T-helper 2 cell (primary cell): ENCODE data around the gene NDUFS4.
"Not testable (repeated sequence)": the region's sequence is repeated elsewhere in the genome, so short reads cannot be mapped to it uniquely, and the experiment has no call there.

Experiments
- DNase-seq, 5 experiments: peaks; one replicate each; pipeline versions ENCODE4 v3.0.0 to v3.0.0-alpha.2; 2012 to 2022
- total RNA-seq, 2 donors: gene quantifications; one replicate each; lab custom pipeline; 2026; lab: John Stamatoyannopoulos, UW

NDUFS4 gene
- 9.0 to 15.1 reads per million in 2 donors for total RNA-seq

- peak; percentile 21 to 91 (median 55) for DNase-seq
These were observed at the start of gene NDUFS4 for GRCh38 chr5:53560506-53561191. NDUFS4 (plus strand) TSS chr5:53560639; CDS start chr5:53560663, 24 bp downstream.

GRCh38 chr5:53512539-53512938 lies 47.9 kb upstream of the NDUFS4 start:
- DNase-seq: no peak

DNA sequence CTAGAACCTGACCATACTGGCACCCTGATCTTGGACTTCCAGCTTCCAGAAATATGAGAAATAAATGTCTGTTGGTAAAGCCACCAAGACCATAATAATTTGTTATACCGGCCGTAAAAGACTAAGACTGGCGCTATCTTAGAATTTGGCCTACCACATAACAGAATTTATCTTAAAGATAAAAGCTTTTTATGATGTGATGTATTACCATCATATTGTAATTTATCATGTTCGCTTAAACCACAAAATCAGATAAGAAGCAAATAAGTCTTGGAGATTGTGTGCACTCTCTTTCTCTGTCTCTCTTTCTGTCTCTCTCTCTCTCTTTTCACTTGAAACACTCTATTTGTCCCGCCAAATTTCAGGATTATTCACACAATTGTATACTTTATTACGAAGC lies 44.5 kb upstream of the NDUFS4 start:
- peak in 1 of 5 experiments; percentile 0 for DNase-seq

GRCh38 chr5:53520813-53521212 lies 39.6 kb upstream of the NDUFS4 start:
- DNase-seq: no peak

- DNase-seq: no peak
These were observed 22.7 kb upstream of the NDUFS4 start for GRCh38 chr5:53537711-53538110.

DNA sequence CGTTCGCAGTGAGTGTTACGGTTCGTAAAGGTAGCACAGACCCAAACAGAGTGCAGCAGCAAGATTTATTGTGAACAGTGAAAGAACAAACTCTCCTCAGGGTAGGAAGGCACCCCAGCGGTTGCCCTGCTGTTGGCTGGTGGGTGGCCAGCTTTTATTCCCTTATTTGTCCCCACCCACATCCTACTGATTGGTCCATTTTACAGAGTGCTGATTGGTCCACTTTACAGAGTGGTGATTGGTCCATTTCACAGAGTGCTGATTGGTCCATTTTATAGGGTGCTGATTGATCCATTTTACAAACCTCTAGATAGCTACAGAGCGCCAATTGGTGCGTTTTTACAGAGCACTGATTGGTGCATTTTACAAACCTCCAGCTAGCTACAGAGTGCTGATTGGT lies 19.7 kb upstream of the NDUFS4 start:
- DNase-seq: not testable (repeated sequence)

DNA sequence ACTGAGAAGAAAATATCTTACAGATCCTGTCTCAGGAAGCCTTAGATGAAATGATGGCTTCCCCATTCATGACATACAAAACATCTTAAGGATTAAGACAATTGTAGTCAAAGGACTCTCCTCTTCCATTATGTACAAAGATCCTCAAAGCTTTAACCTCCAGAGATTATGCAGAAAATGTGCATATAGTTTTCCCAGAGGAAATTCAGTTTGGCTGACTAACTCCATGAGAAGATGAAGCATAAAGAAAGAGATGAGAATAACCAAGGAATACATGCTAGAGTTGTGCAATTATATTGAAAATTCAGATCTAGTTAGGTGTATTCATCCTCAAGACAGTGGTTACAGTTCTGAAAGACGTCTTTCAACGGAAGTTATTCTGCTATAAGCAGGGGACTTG lies 18.6 kb upstream of the NDUFS4 start:
- no peak for DNase-seq

GRCh38 chr5:53542926-53543325 lies 17.5 kb upstream of the NDUFS4 start:
- no peak for DNase-seq

DNA sequence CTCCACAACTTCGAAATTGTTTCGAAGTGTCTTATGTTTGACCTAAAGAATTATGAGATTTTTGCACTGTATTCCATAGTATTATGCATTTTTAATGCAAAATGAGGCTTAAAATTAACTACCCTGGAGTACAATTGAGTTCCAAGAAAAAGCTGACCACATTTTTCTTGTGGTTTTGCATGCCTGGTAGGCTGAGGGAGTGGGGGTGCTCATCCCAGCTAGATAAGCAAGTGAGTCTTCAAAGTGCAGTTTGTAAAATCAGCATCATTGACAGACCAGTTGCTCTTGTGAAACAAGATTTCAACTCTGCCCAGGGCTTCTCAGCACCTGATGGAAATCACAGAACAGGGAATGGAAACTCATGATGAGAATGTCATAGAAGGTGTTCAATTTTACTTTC lies 17.0 kb upstream of the NDUFS4 start:
- DNase-seq: no peak

DNA sequence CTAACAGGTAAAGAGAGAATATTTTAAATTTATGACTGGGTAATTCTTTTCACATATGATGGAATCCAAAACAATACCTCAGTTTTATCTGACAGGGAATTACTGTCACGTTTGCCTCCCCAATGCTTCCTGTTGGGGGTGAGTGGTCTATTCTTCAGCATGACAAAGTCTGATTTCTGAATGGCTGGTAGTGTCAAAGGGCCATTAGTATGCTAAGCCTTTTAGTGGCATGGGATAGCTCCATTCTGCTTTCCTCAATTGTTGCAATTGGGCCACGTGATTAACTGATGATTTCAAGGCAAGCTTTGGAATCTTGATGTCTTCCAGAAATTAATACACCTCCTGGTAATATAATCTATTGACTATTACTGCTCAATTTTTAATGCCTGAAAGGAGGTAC lies 14.7 kb upstream of the NDUFS4 start:
- DNase-seq: no peak

- DNase-seq: no peak
These were observed 13.2 kb upstream of the NDUFS4 start for GRCh38 chr5:53547226-53547625.

GRCh38 chr5:53548501-53548900 lies 11.9 kb upstream of the NDUFS4 start:
- not testable (repeated sequence) for DNase-seq

DNA sequence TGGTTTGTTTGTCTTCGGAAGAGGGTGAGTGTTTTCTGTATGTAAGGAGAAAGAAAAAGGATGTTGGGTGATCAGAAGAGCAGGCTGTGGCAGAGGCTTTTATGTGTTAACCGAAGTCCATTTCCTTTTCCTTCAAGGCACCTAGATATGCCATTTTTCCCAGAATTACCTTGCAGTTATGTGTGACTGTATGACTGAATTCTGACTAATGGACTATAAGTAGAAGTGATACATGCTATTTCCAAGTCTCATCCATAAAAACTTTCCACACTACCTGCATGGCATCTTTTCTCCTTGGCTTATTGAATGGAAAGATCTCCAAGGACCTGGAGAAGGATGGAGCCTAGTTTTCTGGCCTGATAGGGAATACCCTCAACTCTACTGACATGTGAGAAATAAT lies 10.6 kb upstream of the NDUFS4 start:
- DNase-seq: no peak

DNA sequence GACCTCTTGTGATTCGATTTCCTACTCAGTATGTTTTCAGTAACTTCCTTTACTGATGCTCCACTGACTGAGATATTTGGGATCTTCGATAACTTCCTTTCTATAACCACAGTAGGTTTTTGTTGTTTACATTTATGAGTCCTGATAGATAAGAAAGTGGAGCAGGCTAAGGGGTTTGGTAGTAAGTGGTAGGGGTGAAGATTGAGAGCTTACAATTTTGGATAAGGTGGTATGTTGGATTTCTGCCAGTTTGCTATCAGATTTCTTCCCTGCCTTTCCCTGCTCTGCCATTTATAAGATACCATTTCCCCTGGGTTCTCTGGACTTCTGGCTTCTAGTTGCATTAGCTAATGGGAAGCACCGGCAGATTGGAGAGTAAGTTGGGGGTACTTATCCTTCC lies 7.9 kb upstream of the NDUFS4 start:
- DNase-seq: no peak

- no peak for DNase-seq
These were observed 6.0 kb upstream of the NDUFS4 start for GRCh38 chr5:53554444-53554843.

GRCh38 chr5:53555160-53555559 lies 5.3 kb upstream of the NDUFS4 start:
- no peak for DNase-seq

GRCh38 chr5:53556001-53556400 lies 4.4 kb upstream of the NDUFS4 start:
- no peak for DNase-seq

DNA sequence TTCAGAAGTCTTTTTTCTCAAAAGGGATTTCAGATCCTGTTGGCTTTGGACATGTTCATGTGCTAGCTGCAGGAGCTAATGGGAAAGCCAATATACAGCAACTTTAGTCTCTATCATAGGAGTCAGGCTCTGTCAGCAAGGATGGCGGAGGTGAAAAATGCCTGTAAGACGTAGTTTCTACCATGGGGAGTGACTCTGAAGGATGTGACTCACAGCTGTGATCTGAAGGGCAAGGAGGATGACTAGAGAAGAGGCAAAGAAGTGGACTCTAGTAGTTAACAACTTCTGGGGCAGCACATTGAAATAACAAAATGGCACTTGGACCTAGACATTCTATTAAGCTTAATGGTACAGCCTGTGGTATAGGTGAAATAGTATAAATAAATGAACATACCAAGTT lies 3.1 kb upstream of the NDUFS4 start:
- DNase-seq: no peak

DNA sequence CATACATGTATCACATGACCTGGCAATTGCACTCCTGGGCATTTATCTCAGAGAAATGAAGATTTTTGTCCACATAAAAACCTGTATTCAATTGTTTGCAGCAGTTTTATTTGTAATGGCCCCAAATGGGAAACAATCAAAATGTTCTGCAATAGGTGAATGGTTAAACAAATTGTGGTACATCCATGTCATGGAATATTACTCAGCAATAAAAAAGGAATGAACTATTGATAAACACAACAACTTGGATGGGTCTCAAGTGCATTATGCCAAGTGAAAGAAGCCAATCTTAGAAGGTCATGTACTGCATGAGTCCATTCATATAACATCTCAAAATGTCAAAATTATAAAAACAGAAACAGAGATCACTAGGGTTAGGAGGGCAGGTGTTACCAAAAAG lies 1.5 kb upstream of the NDUFS4 start:
- no peak for DNase-seq

GRCh38 chr5:53560028-53560427 lies 411 bp upstream of the NDUFS4 start:
- no peak for DNase-seq

DNA sequence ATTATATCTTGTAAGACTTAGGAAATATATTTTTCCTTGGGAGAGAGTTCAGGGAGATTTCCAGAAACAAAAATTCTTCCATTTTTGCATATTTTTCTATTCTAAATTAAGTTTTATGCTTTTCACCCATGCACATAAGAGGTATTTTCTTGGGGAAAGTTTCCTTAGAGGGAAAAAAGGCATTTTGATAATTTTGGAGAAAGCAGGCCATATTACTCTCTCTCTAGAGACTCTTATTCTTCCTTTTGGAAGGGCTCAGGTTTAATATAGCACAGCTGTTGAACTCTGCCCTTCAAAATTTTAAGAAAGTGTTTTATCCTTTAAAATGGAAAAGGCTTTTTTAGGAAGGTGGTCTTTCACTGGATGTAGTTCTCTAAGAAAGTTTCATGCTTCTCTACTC lies 8.0 kb downstream of the NDUFS4 start:
- no peak for DNase-seq

DNA sequence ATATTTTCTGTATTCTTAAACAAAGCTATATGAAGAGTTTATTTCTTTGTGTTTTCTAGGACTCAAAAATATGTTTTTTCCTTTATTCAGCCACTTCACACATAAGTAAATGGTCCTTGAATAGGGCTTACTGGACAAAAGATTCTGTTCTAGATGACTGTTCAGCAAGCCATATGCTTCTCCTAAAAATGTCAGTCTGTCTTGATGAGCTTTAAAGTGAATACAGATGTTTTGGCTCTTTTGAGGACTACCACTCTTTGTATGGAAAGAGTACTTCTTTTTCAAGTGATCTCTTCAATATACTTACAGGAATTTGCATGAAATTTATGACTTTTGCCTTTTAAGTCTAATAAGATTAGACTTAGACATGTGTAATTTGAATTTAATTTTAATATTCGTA lies 8.4 kb downstream of the NDUFS4 start:
- no peak for DNase-seq

DNA sequence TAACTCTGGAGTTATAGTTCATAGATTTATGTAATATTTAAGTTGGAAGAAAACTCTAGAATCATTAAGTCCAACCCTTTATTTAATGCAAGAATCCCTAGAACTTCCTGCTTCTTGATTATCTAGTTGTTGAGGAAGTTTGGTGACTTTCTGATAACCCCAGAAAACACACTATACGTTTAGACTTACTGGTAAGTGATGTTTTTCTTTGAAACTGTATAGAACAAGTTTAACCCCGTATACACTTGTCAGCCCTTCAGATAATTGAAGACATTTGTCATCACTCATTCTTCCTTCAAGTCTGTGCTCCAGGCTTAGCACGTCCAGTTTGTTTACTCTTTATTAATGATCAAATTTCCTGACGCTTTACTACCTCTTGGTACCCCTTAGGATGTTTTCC lies 9.0 kb downstream of the NDUFS4 start:
- no peak for DNase-seq

DNA sequence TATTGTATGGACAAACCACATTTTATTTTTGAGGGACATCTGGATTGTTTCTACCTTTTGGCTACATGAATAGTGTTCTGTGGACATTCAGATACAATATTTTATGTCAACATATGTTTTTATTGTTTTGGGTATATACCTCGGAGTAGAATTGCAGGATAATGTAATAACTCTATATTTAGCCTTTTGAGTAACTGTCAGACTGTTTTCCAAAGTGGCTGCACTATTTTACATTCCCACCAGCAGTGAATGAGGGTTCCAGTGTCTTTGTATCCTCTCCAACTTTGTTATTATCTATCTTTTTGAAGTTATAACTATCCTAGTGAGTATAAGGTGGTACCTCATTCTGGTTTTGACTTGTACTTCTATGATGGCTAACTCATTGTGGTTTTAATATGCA lies 11.0 kb downstream of the NDUFS4 start:
- no peak for DNase-seq

- DNase-seq: no peak
These were observed 14.7 kb downstream of the NDUFS4 start for GRCh38 chr5:53575101-53575500.
